NCI-H460 (cell line): ENCODE results near the gene NEU2. TPM values are rescaled to one million over a fixed set of nuclear protein-coding genes. Genes with fewer than 3 reads are reported as not detected.

ENCODE experiments used
- DNase-seq: peaks from one replicate; pipeline ENCODE4 v3.0.0-alpha.2; 2016; ENCODE audit warnings: low read depth; ENCODE audit errors: extremely low read depth
- total RNA-seq: library from RNA; depleted of rRNA; stranded (reverse); fragments of >200 nt; shearing (Covaris generic); gene quantifications from 2 replicates; pipeline ENCODE4 v1.2.3, GENCODE V29; 2014; rRNA removed

Gene NEU2
- total RNA-seq, 1 experiment from 2014 or later, result not detected

DNA sequence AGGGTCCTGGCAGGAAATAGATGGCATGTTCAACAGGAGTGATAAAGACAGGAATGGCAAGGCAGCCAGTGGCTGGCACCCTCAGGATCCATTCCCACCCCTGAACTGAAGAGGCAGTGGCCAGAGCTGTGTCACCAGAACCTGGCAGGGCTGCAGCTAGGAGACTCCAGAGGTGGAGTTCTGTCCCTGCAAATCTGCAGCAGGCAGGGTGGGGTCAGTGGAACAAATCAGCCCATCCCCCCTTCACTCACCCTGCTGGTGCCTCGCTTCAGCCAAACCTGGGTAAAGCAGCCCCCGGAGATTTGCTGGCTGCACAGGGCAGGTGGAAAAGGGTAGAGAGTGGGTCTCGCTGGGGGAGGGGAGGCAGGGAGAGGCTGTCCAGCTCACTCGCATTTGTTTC lies 40.4 kb downstream of the NEU2 start:
- DNase-seq, result no peak

DNA sequence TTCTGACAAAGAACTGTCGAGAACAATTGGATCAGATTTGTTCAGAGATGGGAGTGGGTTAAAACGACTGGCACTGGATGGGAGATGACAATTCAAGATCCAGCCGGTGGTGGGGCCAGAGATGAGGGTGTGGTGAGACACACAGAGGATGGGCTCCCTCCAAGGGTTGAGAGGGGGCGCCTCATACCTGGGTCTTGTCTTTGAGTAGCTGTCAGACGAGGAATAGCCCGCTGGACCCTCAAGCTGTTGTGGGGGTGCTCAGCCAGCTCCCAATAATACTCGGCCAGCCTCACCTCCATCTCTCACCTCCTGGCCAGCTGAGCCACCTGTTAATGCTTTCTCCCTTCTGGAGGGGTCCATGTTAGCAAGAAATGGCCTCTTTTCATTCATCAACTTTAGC lies 41.6 kb downstream of the NEU2 start:
- DNase-seq, result no peak

DNA sequence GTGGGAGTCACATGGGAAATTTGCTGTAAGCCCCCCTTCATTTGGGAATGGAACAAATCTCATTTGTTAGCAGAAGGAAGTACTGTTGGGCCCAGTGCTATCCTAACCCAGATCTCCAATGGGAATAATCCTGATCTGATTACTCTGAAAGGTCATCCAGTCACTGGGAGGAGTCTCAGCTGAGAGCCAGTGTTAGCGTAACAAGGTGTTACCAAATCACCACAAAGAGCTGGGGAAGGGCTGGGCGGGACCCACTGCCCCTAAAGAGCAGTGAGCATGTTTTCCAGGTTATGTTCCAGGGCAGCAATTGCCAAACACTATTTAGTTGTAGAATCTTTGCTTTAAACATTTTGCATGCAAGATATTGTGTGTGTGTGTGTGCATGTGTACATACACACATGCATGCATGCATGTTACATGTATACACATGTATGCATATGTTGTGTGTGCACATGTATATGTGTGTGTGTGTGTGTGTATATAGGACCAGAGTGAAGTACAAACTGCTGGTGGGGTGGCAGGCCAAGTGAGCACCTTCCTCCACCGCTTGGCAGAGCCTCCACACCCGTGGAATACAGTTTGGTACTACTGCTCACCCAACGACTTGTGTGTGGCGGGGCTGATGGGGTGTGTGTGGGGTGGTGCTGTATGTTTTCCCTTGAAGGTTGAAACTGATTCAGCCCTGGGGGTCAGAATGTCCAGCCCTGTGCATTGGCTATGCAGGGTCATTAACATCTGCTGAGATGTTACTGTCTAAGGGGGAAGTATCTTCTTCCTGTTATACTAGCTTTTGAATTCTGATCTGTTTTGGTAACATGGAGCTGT lies 42.9 kb downstream of the NEU2 start:
- DNase-seq, result no peak

DNA sequence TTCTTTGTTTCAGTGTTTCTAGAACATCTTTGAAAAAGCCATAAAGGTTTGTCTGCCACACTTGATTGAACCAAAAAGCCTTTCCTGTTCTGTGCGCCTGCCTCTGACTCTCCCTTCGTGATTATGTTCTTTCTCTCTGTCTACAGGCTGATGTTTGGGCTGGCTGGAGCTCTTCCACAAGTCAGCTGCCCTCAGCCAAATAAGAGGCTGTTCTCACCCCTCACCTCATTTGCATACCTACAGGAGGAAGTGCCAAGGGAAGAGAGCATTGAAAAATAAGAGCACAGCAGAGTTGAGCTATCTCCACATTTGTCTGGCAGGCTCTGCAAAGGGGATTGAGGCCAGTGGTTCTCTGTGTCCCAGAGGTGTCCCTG lies 43.5 kb downstream of the NEU2 start:
- DNase-seq, result no peak

- no peak for DNase-seq
These were observed 44.3 kb downstream of the NEU2 start for GRCh38 chr2:233076749-233077148.

DNA sequence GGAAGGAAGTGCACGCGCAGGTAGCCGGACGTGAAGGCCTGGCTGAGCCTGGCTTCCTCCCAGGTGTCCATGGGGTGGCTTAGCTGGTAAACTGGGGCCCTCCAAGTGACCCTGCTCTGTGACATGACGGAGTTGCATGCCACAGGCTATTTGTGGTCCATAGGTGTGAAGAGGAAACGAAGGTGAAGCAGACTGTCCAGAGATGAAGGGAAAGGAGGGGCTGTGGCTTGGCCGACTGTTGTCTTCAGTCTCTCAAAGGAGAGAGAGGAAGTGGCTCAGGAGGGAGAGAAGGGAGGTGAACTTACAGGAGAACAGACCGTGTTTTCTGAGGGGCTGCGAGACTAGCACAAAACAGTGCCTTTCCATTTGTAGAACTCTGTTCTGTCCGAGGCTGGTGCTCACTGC lies 47.0 kb downstream of the NEU2 start:
- DNase-seq, result no peak

- no peak for DNase-seq
These were observed 47.7 kb downstream of the NEU2 start for GRCh38 chr2:233079953-233080835.

GRCh38 chr2:233080836-233081229 lies 48.4 kb downstream of the NEU2 start:
- DNase-seq, result no peak

DNA sequence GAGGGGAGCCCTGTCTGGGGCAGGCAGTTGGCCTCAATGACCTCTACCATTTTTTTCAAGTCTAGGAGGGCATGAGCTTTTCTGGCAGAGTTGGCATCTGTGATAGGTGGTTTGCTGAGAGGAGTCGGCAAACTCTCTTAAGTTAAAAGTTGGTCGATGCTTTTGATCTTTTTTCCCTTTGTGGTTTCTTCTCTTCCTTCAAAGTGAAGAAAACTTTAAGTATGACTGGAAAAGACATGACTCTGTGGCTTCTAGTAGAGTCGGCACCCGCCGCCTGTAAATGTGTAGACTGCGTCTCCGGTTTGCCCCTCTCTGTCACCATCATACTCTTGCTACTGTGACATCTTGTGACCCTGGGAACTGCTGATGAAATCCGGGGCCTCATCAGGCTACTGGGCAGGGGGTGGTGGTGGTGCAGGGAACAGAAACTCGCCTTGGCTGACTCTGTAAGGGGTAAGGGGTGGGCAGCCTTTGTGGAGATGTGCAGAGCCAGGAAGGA lies 48.8 kb downstream of the NEU2 start:
- no peak for DNase-seq

DNA sequence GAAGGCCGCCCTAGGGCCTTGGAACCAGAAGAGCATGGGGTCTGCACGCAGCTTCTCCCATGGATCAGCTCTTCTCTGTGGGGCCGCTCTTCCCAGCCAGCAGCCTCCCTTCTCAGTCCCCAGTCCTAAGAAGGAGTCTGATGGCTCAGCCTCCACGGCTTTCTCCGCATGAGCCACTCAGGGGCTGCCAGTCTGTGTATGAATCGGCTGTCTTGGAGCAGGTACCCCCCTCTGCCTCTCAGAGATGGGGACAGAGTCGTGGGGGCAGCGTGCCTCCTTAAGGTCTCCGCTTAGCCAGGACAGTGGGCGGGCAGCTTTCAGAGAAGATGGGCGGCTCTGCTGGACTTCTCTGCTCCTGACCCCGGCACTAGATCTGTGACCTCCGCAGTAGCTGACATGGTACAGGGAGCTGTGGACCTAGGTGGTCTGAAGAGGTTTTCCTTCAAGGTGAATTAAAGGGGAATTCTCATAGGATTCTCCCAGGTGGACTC lies 49.3 kb downstream of the NEU2 start:
- no peak for DNase-seq

DNA sequence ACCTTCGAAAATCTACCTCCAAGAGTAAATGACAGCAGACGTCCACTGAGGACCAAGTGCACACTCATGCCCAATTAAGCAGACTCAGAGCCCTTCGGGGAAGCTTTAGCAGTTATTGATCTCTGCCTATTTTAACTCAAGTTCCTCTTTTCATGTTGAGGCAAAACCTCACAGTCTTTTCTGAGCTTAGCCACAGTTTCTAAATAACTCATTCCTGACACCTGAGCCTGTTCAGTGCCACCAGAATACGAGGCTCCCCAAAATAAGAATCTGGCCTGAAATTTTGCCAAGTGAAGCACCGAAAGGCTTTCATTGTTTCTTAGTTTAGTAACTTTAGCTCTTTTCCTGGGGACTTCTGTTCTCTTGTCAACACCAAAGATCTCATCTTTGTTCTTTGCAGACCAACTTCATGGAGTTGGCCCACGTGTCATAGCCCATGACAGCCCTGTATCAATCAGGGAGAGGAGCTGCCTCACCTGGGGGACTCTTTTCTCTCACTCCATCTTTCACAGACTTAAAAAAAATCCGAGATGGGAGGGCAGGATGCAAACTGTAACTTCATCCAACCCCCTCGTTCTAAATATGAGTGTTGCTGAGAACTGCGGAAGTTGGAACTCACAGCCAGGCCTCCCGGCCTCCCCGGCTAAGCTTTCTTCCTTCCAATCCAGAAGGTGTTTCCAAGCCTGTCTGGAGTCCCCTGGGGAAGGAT lies 49.9 kb downstream of the NEU2 start:
- DNase-seq, result no peak

GRCh38 chr2:233082931-233083755 lies 50.7 kb downstream of the NEU2 start:
- no peak for DNase-seq

DNA sequence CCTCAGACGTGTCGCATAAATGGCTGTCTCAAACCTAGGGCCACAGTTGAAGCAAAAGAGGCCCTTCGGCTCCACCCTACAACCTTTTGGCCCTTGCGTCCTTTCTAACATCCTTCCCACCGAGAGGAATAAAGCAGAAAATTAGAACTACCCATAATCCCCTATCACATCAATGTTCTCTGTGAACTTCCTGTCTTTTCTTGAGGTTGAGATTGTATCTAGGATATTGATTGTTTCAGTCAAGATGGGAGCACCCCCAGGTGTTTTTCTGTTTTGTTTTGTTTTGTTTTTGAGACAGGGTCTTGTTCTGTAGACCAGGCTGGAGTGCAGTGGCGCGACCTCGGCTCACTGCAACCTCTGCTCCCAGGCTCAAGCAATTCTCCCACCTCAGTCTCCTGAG lies 51.3 kb downstream of the NEU2 start:
- DNase-seq, result no peak

GRCh38 chr2:233084488-233084887 lies 52.0 kb downstream of the NEU2 start:
- no peak for DNase-seq

Other genes starting within 250 kb of the NEU2 start
- gene SNORC, start 162.4 kb upstream of the NEU2 start, total RNA-seq, result 2.8 and 3.1 TPM in 2 replicates
- gene NGEF, start 19.4 kb upstream of the NEU2 start, total RNA-seq, result 3.2 and 3.4 TPM in 2 replicates
- gene INPP5D, start 27.7 kb downstream of the NEU2 start, total RNA-seq, result 0.79 and 1.3 TPM in 2 replicates
- gene ATG16L1, start 219.0 kb downstream of the NEU2 start, total RNA-seq, result 38.1 and 40.7 TPM in 2 replicates